ENCODE results near the gene PHTF2.

GRCh38 chr7:77877791-77878190 lies 79.2 kb downstream of the PHTF2 start:
- TF ChIP-seq POLR2AphosphoS5 (IDR thresholded peaks at IDR 0.05; ENCODE audit: low read length) (no peak), CTCF (IDR thresholded peaks at IDR 0.05 in 2 of 3, conservative IDR thresholded peaks at IDR 0.05 in 1 of 3; ENCODE audit: control insufficient read depth in 2 of 3, extremely low read depth in 1 of 3, insufficient read depth in 1 of 3, low read depth in 3 of 3, low read length in 3 of 3) (no peak), SREBF2 (IDR thresholded peaks at IDR 0.05; ENCODE audit: low read length) (no peak), EZH2 (IDR thresholded peaks at IDR 0.05; ENCODE audit: borderline replicate concordance, control insufficient read depth, low read depth, low read length) (no peak), BRCA1 (IDR thresholded peaks at IDR 0.05; ENCODE audit: low read depth, low read length) (no peak), HDAC6 (IDR thresholded peaks at IDR 0.05; ENCODE audit: unreplicated experiment) (no peak), BMI1 (IDR thresholded peaks at IDR 0.05; ENCODE audit: borderline replicate concordance) (no peak), CUX1 (IDR thresholded peaks at IDR 0.05; ENCODE audit: insufficient replicate concordance, low read depth, low read length) (no peak), JUND (IDR thresholded peaks at IDR 0.05; ENCODE audit: low read depth, low read length) (no peak), REST (IDR thresholded peaks at IDR 0.05; ENCODE audit: low read depth, low read length) (no peak)
